ENCODE measurements around the gene ACSS3. TPM values are rescaled to one million over a fixed set of nuclear protein-coding genes. Genes with fewer than 3 reads are reported as not detected.

Gene ACSS3
- total RNA-seq, 1 donor from 2014 or later = 23.4 TPM

GRCh38 chr12:81253360-81253759 is 175.5 kb downstream of the ACSS3 start:
- TF ChIP-seq CTCF (IDR thresholded peaks at IDR 0.05; ENCODE audit: unreplicated experiment) = no peak
- Mint-ChIP-seq H3K4me3 (no peak overlapping the region), H3K4me1 (peaks cover 2% of the 10 kb centered on the region), H3K27ac (no peak overlapping the region), H3K36me3 (peaks cover 5% of the 10 kb centered on the region), H3K9me3 (no peaks in the 10 kb centered on the region), H3K27me3 (ENCODE audit: low read depth) (no peaks in the 10 kb centered on the region)
- DNase-seq (ENCODE audit: low spot score in 2 of 2, unreplicated experiment in 2 of 2) = no peak

GRCh38 chr12:81255456-81255855 is 177.6 kb downstream of the ACSS3 start:
- Mint-ChIP-seq H3K27me3 (ENCODE audit: low read depth) (no peaks in the 10 kb centered on the region), H3K4me3 (no peak overlapping the region)
- DNase-seq (ENCODE audit: low spot score in 2 of 2, unreplicated experiment in 2 of 2) = no peak

GRCh38 chr12:81255947-81256346 is 178.1 kb downstream of the ACSS3 start:
- Mint-ChIP-seq H3K9me3 (no peaks in the 10 kb centered on the region), H3K4me1 (peaks cover 2% of the 10 kb centered on the region), H3K4me3 (no peak overlapping the region), H3K27me3 (ENCODE audit: low read depth) (no peaks in the 10 kb centered on the region), H3K27ac (no peak overlapping the region), H3K36me3 (peaks cover 5% of the 10 kb centered on the region)
- TF ChIP-seq CTCF (IDR thresholded peaks at IDR 0.05; ENCODE audit: unreplicated experiment) = no peak
- no peak for DNase-seq (ENCODE audit: low spot score in 2 of 2, unreplicated experiment in 2 of 2)

More at GRCh38 chr12:81255456-81255855, 177.6 kb downstream of the ACSS3 start:
- no peak for TF ChIP-seq CTCF (IDR thresholded peaks at IDR 0.05; ENCODE audit: unreplicated experiment)
- Mint-ChIP-seq H3K36me3 (peaks cover 5% of the 10 kb centered on the region), H3K9me3 (no peaks in the 10 kb centered on the region), H3K4me1 (peaks cover 2% of the 10 kb centered on the region), H3K27ac (no peak overlapping the region)

GRCh38 chr12:81257947-81258551 is 180.2 kb downstream of the ACSS3 start:
- TF ChIP-seq CTCF (IDR thresholded peaks at IDR 0.05; ENCODE audit: unreplicated experiment) = peak; percentile 63
- H3K27me3 Mint-ChIP-seq (ENCODE audit: low read depth) = no peaks in the 10 kb centered on the region
- peaks cover 2% of the 10 kb centered on the region for H3K36me3 Mint-ChIP-seq
- H3K9me3 Mint-ChIP-seq = no peaks in the 10 kb centered on the region
- H3K4me3 Mint-ChIP-seq = no peak overlapping the region
- H3K4me1 Mint-ChIP-seq = peaks cover 4% of the 10 kb centered on the region
- DNase-seq (ENCODE audit: low spot score in 2 of 2, unreplicated experiment in 2 of 2) = no peak
- H3K27ac Mint-ChIP-seq = no peak overlapping the region

- Mint-ChIP-seq H3K9me3 (no peaks in the 10 kb centered on the region), H3K4me3 (no peak overlapping the region), H3K4me1 (peaks cover 4% of the 10 kb centered on the region), H3K27me3 (ENCODE audit: low read depth) (no peaks in the 10 kb centered on the region), H3K27ac (no peak overlapping the region), H3K36me3 (no peaks in the 10 kb centered on the region)
- no peak for DNase-seq (ENCODE audit: low spot score in 2 of 2, unreplicated experiment in 2 of 2)
- TF ChIP-seq CTCF (IDR thresholded peaks at IDR 0.05; ENCODE audit: unreplicated experiment) = no peak
These were observed 181.5 kb downstream of the ACSS3 start for GRCh38 chr12:81259360-81259759.

Data from mesothelial cell of epicardium (in vitro differentiated cells).